Activated CD4-positive, alpha-beta T cell treated with anti-CD3 and anti-CD28 coated beads, Interleukin-2, amount 10 ng/mL, durations not matched to agents 7 days and 5 days (primary cell): ENCODE results near the gene SYNPO. TPM values are rescaled to one million over a fixed set of nuclear protein-coding genes. Genes with fewer than 3 reads are reported as not detected.

ENCODE experiments used
- CTCF ChIA-PET: fragments of 350-600 bp; sonication (Branson Sonifier 250); formaldehyde crosslinking; loops from one replicate; lab custom pipeline; 2021; ENCODE audit warnings: antibody characterized with exemption; lab: Charles Lee
- POLR2A ChIA-PET: fragments of 350-600 bp; sonication (Branson Sonifier 250); formaldehyde crosslinking; loops from one replicate; lab custom pipeline; 2021; ENCODE audit warnings: antibody characterized with exemption; lab: Charles Lee
- DNase-seq: peaks from one replicate; pipeline ENCODE4 v3.0.0-alpha.2; 2020
- H3K27ac Mint-ChIP-seq: one replicate; pipeline ENCODE4 v1.8.0; 2021; ENCODE audit warnings: mild to moderate bottlenecking, moderate library complexity, mixed read lengths
- H3K27me3 Mint-ChIP-seq: one replicate; pipeline ENCODE4 v1.8.0; 2021; ENCODE audit warnings: mixed read lengths
- H3K36me3 Mint-ChIP-seq: one replicate; pipeline ENCODE4 v1.8.0; 2021; ENCODE audit warnings: low read depth, mixed read lengths
- H3K4me1 Mint-ChIP-seq: one replicate; pipeline ENCODE4 v1.8.0; 2021; ENCODE audit warnings: mixed read lengths
- H3K4me3 Mint-ChIP-seq: one replicate; pipeline ENCODE4 v1.8.0; 2021; ENCODE audit warnings: mild to moderate bottlenecking, moderate library complexity, mixed read lengths
- H3K9me3 Mint-ChIP-seq: one replicate; pipeline ENCODE4 v1.8.0; 2021; ENCODE audit warnings: mixed read lengths
- total RNA-seq, 2 experiments: library from RNA; stranded (reverse); gene quantifications; one replicate each; pipeline ENCODE4 v1.2.3, GENCODE V29; 2021

The SYNPO gene
- total RNA-seq, 2 experiments from 2014 or later: 0.05 to 0.08 TPM

DNA sequence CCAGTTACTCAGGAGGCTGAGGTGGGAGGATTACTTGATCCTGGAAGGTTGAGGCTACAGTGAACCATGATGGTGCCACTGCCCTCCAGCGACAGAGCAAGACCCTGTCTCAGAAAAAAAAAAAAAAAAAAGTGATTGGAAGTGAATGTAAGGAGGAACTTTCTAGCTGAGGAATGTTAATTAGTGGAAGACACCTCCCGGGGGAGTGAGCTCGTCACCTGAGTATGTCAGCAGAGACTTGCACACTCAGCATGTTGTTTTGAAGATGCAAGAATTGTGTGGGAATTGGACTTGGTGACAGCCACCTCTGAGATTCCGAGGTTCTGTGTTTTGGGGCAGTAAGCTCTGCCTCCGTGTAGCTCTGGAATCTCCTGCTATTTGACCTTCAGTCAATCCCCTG is 3.6 kb downstream of the SYNPO start:
- POLR2A ChIA-PET: no interaction called here

DNA sequence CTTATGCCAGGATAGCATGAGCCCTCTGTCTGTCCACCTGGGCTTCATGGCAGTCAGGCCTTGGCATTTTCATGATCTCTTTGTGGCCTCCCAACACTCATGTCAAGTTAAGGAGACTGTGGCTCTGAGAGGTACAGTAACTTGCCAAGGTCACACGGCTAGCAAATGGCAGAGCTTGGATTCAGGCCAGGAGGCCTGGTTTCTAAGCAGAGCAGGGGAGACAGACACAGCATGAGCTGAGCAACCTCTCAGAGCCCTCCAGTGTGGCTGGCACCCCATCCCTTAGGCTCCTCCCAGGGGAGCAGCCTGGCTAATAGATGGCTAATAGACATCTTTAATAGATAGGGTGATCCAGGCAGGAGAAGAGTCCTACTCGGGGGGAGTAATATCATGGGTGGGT is 4.1 kb downstream of the SYNPO start:
- no peak overlapping the region for H3K27ac Mint-ChIP-seq
- H3K36me3 Mint-ChIP-seq: no peaks in the 10 kb centered on the region
- DNase-seq: no peak
- ChIA-PET CTCF (interaction anchor here (0.7 to 1.2 kb wide), 2 partner anchors 11 to 60 kb away, joined by 3 read pairs; no protein-coding TSS in a partner anchor), POLR2A (no interaction called here)
- H3K4me1 Mint-ChIP-seq: no peaks in the 10 kb centered on the region
- H3K27me3 Mint-ChIP-seq: no peaks in the 10 kb centered on the region
- no peak overlapping the region for H3K4me3 Mint-ChIP-seq
- no peaks in the 10 kb centered on the region for H3K9me3 Mint-ChIP-seq

More for the DNA sequence above, 3.6 kb downstream of the SYNPO start:
- Mint-ChIP-seq H3K4me1 (no peaks in the 10 kb centered on the region), H3K36me3 (no peaks in the 10 kb centered on the region), H3K4me3 (no peak overlapping the region), H3K27me3 (no peaks in the 10 kb centered on the region), H3K9me3 (no peaks in the 10 kb centered on the region), H3K27ac (no peak overlapping the region)
- no peak for DNase-seq
- CTCF ChIA-PET: interaction anchor here (0.7 to 1.6 kb wide), 3 partner anchors 12 to 60 kb away, joined by 3 to 4 read pairs (median 3); no protein-coding TSS in a partner anchor

DNA sequence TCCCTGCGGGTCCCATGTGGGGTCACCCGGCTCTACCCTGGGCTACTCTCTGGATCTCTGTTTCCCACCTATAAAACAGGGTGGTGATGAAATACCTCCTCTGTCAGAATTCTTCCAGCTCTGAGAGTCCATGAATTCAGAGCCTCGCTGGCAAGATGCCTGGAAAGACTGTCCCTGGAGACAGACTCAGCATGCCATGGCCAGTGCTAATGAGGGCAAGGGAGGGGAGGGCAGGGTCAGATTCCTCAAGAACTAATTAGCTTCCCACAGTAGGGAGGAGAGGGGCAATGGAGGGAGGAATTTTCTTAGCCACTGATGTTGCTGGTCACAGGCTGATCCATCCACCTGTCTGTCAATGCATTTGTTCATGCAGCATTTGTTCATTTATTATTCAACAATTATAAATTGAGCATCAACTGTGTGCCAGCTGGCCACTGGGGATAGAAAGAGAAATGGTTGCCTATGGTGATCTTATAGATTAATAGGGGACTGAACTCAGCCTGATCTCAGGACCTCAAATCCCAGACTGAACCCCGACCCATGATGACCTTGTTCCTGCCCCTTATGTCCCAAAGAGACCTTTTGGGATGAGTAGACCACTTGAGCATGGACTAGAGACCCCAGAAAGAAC is 4.7 kb downstream of the SYNPO start:
- DNase-seq: no peak
- Mint-ChIP-seq H3K27ac (no peak overlapping the region), H3K9me3 (no peaks in the 10 kb centered on the region), H3K36me3 (no peaks in the 10 kb centered on the region), H3K4me3 (no peak overlapping the region), H3K27me3 (no peaks in the 10 kb centered on the region), H3K4me1 (no peaks in the 10 kb centered on the region)
- ChIA-PET CTCF (interaction anchor here (0.7 kb wide), 1 partner anchor 158 kb away, joined by 3 read pairs; no protein-coding TSS in a partner anchor), POLR2A (no interaction called here)

DNA sequence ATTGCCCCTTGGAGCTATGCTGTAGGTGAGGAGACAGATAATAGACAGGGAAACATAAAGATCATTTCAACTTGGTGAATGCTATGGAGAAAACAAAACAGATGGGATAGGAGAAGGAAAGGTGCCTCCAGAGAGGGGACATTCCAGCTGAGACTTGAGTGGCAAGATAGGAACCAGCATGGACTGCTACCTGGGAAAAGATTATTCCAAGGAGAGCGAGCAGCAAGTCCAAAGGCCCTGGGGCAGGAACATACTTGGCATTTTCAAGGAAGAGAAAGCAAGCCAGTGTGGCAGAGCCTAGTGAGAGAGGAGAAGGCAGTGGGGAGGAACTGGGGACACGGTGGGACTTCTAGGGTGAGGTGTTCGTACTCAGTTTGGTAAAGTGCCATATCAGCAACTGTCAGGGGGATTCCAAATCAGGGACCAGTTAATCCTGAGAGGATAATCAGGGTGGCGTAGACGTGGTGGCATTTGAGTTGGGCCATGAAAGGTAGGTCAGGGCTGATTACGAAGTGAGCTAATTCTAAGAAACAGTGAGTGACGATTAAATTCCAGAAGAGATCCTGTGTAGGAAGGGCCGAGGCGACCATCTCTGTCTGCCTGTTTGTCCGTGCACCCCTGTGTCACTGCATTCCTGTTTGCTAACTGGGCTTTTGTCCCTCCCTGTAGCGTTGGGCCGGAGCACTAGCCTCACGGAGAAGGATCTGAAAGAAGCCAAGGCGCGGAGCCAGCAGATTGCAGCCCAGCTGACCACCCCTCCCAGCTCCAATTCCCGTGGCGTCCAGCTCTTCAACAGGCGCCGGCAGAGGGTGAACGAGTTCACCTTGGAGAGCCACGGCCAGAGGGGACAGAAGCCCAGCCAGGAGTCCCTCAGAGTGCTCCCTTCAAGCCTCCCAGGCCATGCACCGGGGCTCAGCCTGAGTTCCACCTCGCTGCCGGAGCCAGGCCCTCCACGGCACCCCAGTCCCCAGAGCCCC is 7.1 kb downstream of the SYNPO start:
- H3K4me1 Mint-ChIP-seq: no peaks in the 10 kb centered on the region
- peak overlapping the region; percentile 14 for H3K27ac Mint-ChIP-seq
- ChIA-PET CTCF (interaction anchor here (0.6 kb wide), 2 partner anchors 53 to 227 kb away, joined by 3 to 4 read pairs; no protein-coding TSS in a partner anchor), POLR2A (no interaction called here)
- no peak overlapping the region for H3K4me3 Mint-ChIP-seq
- no peaks in the 10 kb centered on the region for H3K9me3 Mint-ChIP-seq
- no peaks in the 10 kb centered on the region for H3K27me3 Mint-ChIP-seq
- DNase-seq: no peak
- H3K36me3 Mint-ChIP-seq: no peaks in the 10 kb centered on the region

DNA sequence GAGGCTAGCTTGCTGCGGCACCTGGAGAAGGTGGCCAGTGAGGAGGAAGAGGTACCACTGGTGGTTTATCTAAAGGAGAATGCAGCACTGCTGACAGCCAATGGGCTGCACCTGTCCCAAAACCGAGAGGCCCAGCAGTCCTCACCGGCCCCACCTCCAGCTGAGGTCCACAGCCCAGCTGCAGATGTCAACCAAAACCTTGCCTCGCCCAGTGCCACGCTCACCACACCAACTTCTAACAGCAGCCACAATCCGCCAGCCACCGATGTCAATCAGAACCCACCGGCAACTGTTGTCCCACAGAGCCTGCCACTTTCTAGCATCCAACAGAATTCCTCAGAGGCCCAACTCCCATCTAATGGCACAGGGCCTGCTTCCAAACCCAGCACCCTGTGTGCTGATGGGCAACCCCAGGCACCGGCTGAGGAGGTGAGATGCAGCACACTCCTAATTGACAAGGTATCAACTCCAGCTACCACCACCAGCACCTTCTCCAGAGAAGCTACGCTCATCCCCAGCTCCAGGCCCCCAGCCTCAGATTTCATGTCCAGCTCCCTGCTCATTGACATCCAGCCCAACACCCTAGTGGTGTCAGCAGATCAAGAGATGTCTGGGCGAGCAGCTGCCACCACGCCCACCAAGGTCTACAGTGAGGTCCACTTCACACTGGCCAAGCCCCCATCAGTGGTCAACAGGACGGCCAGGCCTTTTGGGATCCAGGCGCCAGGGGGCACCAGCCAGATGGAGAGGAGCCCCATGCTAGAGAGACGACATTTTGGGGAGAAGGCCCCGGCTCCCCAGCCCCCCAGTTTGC is 8.0 kb downstream of the SYNPO start:
- Mint-ChIP-seq H3K36me3 (no peaks in the 10 kb centered on the region), H3K27me3 (no peaks in the 10 kb centered on the region), H3K4me3 (no peak overlapping the region), H3K4me1 (no peaks in the 10 kb centered on the region), H3K27ac (no peak overlapping the region), H3K9me3 (no peaks in the 10 kb centered on the region)
- DNase-seq: no peak
- ChIA-PET POLR2A (no interaction called here), CTCF (no interaction called here)

DNA sequence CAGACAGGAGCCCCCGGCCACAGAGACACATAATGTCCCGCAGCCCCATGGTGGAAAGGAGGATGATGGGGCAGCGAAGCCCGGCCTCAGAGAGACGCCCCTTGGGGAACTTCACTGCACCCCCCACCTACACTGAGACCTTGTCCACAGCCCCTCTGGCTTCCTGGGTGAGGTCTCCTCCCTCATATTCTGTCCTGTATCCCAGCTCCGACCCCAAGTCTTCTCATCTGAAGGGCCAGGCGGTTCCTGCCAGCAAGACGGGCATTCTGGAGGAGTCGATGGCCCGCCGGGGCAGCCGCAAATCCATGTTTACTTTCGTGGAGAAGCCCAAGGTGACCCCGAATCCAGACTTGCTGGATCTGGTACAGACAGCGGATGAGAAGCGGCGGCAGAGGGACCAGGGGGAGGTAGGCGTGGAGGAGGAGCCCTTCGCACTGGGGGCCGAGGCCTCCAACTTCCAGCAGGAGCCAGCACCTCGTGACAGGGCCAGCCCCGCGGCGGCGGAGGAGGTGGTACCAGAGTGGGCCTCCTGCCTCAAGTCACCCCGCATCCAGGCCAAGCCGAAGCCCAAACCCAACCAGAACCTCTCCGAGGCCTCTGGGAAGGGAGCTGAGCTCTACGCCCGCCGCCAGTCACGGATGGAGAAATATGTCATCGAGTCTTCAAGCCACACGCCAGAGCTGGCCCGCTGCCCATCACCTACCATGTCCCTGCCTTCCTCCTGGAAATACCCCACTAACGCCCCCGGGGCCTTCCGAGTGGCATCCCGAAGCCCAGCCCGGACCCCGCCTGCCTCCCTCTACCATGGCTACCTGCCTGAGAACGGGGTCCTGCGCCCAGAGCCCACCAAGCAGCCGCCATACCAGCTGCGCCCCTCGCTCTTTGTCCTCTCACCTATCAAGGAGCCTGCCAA is 8.9 kb downstream of the SYNPO start:
- POLR2A ChIA-PET: no interaction called here
- peaks cover 3% of the 10 kb centered on the region for H3K27me3 Mint-ChIP-seq
- H3K36me3 Mint-ChIP-seq: no peaks in the 10 kb centered on the region
- H3K4me3 Mint-ChIP-seq: no peak overlapping the region
- H3K27ac Mint-ChIP-seq: no peak overlapping the region
- no peak for DNase-seq
- CTCF ChIA-PET: no interaction called here
- no peaks in the 10 kb centered on the region for H3K9me3 Mint-ChIP-seq
- no peaks in the 10 kb centered on the region for H3K4me1 Mint-ChIP-seq

DNA sequence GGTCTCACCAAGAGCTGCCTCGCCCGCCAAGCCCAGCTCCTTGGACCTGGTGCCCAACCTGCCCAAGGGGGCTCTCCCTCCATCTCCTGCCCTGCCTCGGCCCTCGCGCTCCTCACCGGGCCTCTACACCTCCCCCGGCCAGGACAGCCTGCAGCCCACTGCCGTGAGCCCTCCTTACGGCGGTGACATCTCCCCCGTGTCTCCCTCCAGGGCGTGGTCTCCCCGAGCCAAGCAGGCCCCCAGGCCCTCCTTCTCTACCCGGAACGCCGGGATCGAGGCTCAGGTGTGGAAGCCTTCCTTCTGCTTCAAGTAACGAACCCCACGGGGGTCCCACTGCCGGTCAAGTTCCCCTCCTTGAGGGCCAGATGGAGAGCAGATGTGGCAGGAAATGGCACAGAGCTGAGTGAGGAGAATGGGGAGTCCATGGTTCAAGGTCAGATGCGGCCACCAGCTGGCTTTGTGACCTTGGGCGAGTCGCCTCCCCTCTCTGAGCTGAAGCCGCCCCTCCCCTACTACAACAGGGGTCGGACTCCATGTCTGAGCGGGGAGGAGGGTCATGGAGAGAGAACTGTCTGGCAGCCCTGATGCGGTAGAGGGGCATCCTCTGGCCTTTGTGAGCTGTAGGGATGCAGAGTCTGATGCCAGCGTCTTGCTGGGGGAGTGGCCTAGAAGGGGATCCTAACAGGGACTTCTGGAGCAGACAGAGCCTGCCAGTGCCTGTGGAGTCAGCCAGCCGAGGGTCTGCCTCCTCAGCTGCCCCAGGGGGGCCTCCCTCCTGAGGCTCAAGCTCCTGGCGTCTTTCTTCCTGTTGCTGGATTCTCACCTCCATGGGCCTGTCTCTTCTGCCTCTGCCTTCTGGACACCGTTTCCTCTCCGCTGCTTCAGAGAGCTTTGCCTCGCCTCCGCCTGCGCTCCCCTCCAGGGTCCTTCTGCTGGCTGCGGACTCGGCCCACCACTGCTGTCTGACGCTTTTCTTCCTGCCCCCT is 9.9 kb downstream of the SYNPO start:
- Mint-ChIP-seq H3K27ac (no peak overlapping the region), H3K9me3 (no peaks in the 10 kb centered on the region), H3K27me3 (peaks cover 3% of the 10 kb centered on the region), H3K4me1 (no peaks in the 10 kb centered on the region), H3K36me3 (no peaks in the 10 kb centered on the region), H3K4me3 (no peak overlapping the region)
- ChIA-PET POLR2A (no interaction called here), CTCF (no interaction called here)
- no peak for DNase-seq

DNA sequence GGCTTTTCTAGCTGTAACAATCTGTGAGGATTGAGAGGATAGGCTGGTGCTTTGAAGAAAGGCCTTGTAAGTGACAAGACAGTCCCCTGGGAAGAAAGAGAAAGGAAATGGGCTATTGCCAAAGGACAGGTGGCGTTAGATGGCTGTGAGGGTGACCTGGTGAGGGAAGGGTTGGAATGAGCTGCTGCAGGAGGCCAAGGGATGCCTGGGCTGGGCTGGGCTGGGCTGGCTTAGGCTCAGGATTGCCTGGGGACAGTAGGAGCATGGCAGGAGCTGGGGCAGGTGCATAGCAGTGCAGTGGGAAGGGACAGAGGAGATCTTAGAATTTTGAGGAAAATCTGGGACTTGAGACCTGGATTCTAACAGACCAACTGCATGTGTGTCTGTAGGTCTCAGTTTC is 10.9 kb downstream of the SYNPO start:
- no peak overlapping the region for H3K27ac Mint-ChIP-seq
- H3K27me3 Mint-ChIP-seq: peaks cover 3% of the 10 kb centered on the region
- POLR2A ChIA-PET: no interaction called here
- CTCF ChIA-PET: interaction anchor here (1.4 to 1.6 kb wide), 2 partner anchors 20 to 195 kb away, joined by 4 to 5 read pairs; partner anchors contain the start of gene IRGM
- H3K4me1 Mint-ChIP-seq: peaks cover 3% of the 10 kb centered on the region
- no peaks in the 10 kb centered on the region for H3K36me3 Mint-ChIP-seq
- H3K4me3 Mint-ChIP-seq: no peak overlapping the region
- no peaks in the 10 kb centered on the region for H3K9me3 Mint-ChIP-seq
- no peak for DNase-seq

DNA sequence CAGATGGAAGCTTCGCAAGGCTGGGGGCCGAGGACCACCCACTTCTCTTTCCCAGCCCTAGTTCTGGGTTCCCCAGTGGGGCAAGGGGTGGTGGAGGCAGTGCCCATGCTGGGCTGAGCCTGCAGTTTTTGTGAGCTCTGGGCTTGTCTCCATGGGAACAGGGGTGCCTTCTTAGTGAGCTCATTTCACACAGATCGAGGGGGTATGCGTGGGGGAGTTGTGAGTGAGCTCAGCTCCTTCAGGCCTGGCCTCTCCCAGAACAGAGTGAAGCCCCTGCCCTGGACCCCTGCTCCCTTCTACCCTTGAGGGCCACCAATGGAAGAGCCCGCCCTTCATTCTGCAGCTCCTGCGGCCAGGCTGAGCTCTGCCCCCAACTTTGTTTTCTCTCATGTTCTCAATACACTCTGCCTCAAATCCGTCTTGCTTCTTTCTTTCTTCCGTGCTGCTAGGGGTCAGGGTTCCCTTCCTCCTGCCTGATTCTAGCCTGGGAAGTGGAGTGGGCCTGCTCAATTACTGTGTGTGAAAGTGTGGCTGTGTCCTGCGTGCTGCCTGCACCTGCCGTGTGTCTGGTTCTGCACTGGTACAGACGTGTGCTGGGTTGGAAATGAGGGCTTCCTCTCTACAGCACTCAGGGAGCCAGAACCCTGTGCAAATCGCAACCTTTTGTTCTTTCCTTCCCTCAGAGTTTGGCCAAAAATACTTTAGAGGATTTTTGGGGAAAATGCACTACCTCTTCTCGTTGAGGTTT is 11.6 kb downstream of the SYNPO start:
- no peaks in the 10 kb centered on the region for H3K9me3 Mint-ChIP-seq

DNA sequence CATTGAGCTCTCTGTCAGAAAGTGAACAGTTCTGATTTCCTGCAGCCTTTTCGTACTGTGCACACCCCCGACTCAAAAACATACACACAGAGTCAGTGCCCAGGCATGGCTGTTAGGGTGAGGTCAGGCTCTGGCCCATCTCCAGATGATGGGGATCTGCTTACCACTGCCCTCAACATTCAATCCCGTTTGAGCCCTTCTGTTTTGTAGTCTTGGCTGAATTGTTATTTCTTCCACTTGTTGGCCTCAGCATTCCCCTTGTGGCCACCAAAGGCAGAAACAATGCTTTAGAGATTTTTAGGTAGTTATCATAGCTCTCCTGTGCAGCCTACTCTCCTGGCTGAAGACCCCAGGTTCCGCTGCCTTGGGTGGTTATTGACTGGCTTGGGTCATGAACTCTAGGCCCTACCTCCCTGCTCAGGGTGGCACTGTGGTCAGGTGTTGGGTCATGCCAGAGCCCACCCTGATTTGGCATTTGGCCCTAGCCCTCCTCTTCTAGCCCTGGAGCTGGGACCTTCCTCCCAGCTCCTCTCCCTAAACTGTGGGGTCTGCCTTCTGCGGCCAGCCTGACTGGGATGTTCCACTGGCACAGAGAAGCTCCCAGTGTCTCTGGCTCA is 12.8 kb downstream of the SYNPO start:
- Mint-ChIP-seq H3K36me3 (no peaks in the 10 kb centered on the region), H3K27ac (no peak overlapping the region), H3K4me3 (no peak overlapping the region)

More for the DNA sequence above, 11.6 kb downstream of the SYNPO start:
- POLR2A ChIA-PET: no interaction called here
- Mint-ChIP-seq H3K27ac (no peak overlapping the region), H3K36me3 (no peaks in the 10 kb centered on the region), H3K4me3 (no peak overlapping the region), H3K27me3 (peaks cover 3% of the 10 kb centered on the region), H3K4me1 (peaks cover 3% of the 10 kb centered on the region)
- no peak for DNase-seq
- CTCF ChIA-PET: interaction anchor here (1.2 to 1.6 kb wide), 5 partner anchors 9 to 194 kb away, joined by 3 to 5 read pairs (median 4); partner anchors contain the start of gene IRGM

More for the DNA sequence above, 12.8 kb downstream of the SYNPO start:
- H3K9me3 Mint-ChIP-seq: no peaks in the 10 kb centered on the region
- DNase-seq: no peak
- peaks cover 3% of the 10 kb centered on the region for H3K27me3 Mint-ChIP-seq
- ChIA-PET CTCF (interaction anchor here (0.6 to 1.6 kb wide), 5 partner anchors 9 to 890 kb away, joined by 3 to 4 read pairs (median 4); partner anchors contain the start of gene IRGM), POLR2A (no interaction called here)
- H3K4me1 Mint-ChIP-seq: peaks cover 7% of the 10 kb centered on the region
